ENCODE results near the gene ST7.

Gene ST7

DNA sequence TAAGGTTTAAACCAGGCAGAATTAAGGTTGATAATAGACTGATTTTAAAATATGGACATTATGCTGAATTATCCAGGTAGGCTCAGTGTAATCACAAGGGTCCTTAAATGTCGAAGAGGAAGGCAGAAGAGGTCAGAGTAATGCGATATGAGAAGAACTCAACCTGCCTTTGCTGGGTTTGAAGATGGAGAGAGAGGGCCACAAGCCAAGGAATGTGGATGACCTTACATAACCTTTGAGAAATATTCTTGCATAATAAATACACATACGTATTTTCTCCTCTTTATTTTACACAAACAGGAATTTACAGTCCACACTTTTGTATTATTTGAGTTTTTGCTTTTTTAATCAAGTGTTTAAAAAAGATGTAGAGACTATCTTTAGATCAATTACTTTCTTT, 88.5 kb downstream of the ST7 start:
- Histone ChIP-seq H3K9me3 (no peaks in the 10 kb centered on the region), H3K27ac (peak overlapping the region in 1 of 2 donors; percentile 54), H3K36me3 (no peaks in the 10 kb centered on the region), H3K4me3 (no peak overlapping the region), H3K4me1 (peaks cover 0 to 99% (median 14%) of the 10 kb centered on the region in 4 donors), H3K27me3 (no peaks in the 10 kb centered on the region)
- DNase-seq = no peak
- intact Hi-C loops (cut with DNase I; ENCODE audit: low total_unique reads) = no loop called here
- no peak for TF ChIP-seq CTCF (IDR thresholded peaks at IDR 0.05)

GRCh38 chr7:117043108-117043825, 90.0 kb downstream of the ST7 start:
- DNase-seq = no peak
- no peaks in the 10 kb centered on the region for H3K36me3 ChIP-seq
- no peak overlapping the region for H3K4me3 ChIP-seq
- no peaks in the 10 kb centered on the region for H3K27me3 ChIP-seq
- H3K9me3 ChIP-seq = no peaks in the 10 kb centered on the region
- intact Hi-C loops (cut with DNase I; ENCODE audit: low total_unique reads) = no loop called here
- TF ChIP-seq CTCF (IDR thresholded peaks at IDR 0.05) = no peak
- H3K4me1 ChIP-seq = peaks cover 0 to 99% (median 20%) of the 10 kb centered on the region in 4 donors
- H3K27ac ChIP-seq = peak overlapping the region; percentile 53 to 54

DNA sequence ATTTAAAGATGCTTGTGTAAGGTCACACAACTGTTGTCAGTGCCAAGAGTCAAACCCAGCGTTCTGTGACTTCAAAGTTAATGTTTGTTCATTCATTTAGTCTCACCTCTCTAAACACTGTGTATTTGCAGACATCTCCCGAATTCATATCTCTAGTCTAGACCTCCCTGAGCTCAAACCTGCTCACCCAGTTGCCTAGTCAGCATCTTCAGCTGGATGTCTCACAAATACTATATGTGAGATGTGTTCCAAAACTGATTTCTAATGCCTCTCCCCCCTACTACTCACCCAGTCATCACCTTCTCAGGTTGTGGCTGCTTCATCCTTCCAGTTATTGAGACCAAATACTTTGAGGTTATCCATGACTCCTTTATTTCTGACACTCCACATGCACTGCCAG, 91.4 kb downstream of the ST7 start:
- Histone ChIP-seq H3K36me3 (no peaks in the 10 kb centered on the region), H3K9me3 (no peaks in the 10 kb centered on the region), H3K4me3 (no peak overlapping the region), H3K27me3 (no peaks in the 10 kb centered on the region), H3K27ac (peak overlapping the region in 1 of 2 donors; percentile 54), H3K4me1 (peaks cover 0 to 99% (median 23%) of the 10 kb centered on the region in 4 donors)
- intact Hi-C loops (cut with DNase I; ENCODE audit: low total_unique reads) = no loop called here
- no peak for DNase-seq
- TF ChIP-seq CTCF (IDR thresholded peaks at IDR 0.05) = no peak

- Histone ChIP-seq H3K27ac (peak overlapping the region; percentile 46 to 54), H3K36me3 (no peaks in the 10 kb centered on the region), H3K27me3 (no peaks in the 10 kb centered on the region), H3K4me3 (no peak overlapping the region), H3K4me1 (peaks cover 0 to 98% (median 25%) of the 10 kb centered on the region in 4 donors), H3K9me3 (no peaks in the 10 kb centered on the region)
- DNase-seq = no peak
- intact Hi-C loops (cut with DNase I; ENCODE audit: low total_unique reads) = no loop called here
- TF ChIP-seq CTCF (IDR thresholded peaks at IDR 0.05) = no peak
Measured at GRCh38 chr7:117045927-117046710, 92.8 kb downstream of the ST7 start.

GRCh38 chr7:117047496-117047895, 94.2 kb downstream of the ST7 start:
- H3K36me3 ChIP-seq = no peaks in the 10 kb centered on the region
- H3K4me1 ChIP-seq = peaks cover 0 to 98% (median 30%) of the 10 kb centered on the region in 4 donors
- TF ChIP-seq CTCF (IDR thresholded peaks at IDR 0.05) = no peak
- H3K27ac ChIP-seq = peak overlapping the region; percentile 46 to 54
- DNase-seq = no peak
- H3K9me3 ChIP-seq = no peaks in the 10 kb centered on the region
- intact Hi-C loops (cut with DNase I; ENCODE audit: low total_unique reads) = no loop called here
- H3K4me3 ChIP-seq = no peak overlapping the region
- H3K27me3 ChIP-seq = no peaks in the 10 kb centered on the region

All from tibial artery (tissue), 4 donors.